Kidney epithelial cell (primary cell): ENCODE data around the gene SLC26A5. TPM values are rescaled to one million over a fixed set of nuclear protein-coding genes. Genes with fewer than 3 reads are reported as not detected.

Experiments used
- DNase-seq: peaks from one replicate; pipeline ENCODE4 v3.0.0-alpha.2; 2010; ENCODE audit warnings: low read depth
- H3K27me3 ChIP-seq: 2 replicates; pipeline ENCODE4 v1.6.0; 2011; ENCODE audit warnings: low read length; ENCODE audit not compliant: control insufficient read depth, insufficient read depth
- H3K36me3 ChIP-seq: 2 replicates; pipeline ENCODE4 v1.5.1; 2011; ENCODE audit warnings: low read length; ENCODE audit not compliant: control insufficient read depth, insufficient read depth
- H3K4me3 ChIP-seq: 2 replicates; pipeline ENCODE4 v1.5.1; 2011; ENCODE audit warnings: low read depth, mild to moderate bottlenecking, control low read depth, low read length
- total RNA-seq: library from RNA; depleted of rRNA; stranded (reverse); fragments of >200 nt; gene quantifications from 2 replicates; pipeline ENCODE4 v1.2.3, GENCODE V29; 2015
- TF ChIP-seq, protein P1 (sequence below): IDR thresholded peaks from 2 replicates; pipeline ENCODE4 v1.5.1; 2011; ENCODE audit warnings: mild to moderate bottlenecking, moderate library complexity, low read length, control low read depth, inconsistent platforms; ENCODE audit not compliant: insufficient read depth, poor library complexity, severe bottlenecking

The SLC26A5 gene
- total RNA-seq, 1 donor from 2014 or later, result not detected

DNA sequence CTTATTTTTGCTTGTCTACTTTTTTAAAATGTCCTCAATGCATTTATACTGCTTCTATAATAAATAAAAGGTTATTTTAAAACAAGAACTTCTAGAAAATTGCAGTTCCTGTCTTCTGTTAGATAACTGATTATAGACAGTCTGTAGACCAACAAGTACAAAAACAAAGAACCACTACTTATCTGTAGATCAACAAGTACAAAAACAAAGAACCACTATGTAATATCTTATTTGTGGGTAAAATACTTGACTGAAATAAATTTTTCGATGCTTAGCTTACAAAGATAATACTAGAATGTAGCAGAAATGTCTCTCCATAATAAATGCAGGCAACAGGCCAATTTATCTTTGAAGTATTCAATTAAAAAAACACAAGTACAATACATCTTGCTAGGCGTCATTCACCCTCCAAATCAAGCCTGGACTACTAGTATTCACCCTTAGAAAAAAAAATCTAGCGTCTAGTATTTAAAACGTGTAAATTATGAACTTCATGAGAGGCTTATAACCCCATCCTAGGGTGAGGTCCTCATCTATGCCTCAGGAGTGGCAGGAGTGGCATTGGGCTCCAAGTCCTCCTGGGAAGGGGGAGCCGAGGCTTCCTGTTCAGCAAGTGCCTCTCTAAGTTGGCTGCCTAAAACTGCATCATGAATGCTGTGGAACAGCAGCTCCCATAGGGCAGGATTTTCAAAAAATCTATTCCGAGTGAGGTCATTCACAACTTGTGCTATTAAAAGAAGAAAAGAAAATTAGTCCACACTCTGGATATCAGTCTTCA lies 72.0 kb downstream of the SLC26A5 start:
- Histone ChIP-seq H3K36me3 (no peaks in the 10 kb centered on the region), H3K4me3 (no peak overlapping the region), H3K27me3 (no peaks in the 10 kb centered on the region)
- TF ChIP-seq, protein P1, sequence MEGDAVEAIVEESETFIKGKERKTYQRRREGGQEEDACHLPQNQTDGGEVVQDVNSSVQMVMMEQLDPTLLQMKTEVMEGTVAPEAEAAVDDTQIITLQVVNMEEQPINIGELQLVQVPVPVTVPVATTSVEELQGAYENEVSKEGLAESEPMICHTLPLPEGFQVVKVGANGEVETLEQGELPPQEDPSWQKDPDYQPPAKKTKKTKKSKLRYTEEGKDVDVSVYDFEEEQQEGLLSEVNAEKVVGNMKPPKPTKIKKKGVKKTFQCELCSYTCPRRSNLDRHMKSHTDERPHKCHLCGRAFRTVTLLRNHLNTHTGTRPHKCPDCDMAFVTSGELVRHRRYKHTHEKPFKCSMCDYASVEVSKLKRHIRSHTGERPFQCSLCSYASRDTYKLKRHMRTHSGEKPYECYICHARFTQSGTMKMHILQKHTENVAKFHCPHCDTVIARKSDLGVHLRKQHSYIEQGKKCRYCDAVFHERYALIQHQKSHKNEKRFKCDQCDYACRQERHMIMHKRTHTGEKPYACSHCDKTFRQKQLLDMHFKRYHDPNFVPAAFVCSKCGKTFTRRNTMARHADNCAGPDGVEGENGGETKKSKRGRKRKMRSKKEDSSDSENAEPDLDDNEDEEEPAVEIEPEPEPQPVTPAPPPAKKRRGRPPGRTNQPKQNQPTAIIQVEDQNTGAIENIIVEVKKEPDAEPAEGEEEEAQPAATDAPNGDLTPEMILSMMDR, result no peak
- DNase-seq, result no peak

DNA sequence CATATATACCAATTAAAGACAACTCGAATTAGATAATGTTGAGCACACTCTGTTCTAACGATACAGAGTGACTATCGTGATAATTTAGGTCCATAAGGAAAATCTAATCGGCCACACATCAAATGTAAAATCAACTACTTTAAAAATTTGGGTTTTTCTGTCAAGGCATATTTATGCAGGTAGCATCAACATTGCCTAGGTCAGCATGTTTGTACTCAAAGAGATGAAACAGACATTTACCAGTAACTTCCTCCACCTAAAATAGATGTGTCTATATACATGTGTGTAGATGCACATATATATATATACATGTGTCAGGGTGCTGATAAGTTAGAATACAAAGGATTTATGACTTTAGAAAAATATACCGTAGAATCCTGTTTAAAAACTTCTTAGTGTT lies 76.6 kb downstream of the SLC26A5 start:
- H3K4me3 ChIP-seq, result no peak overlapping the region
- TF ChIP-seq, protein P1, result no peak
- H3K36me3 ChIP-seq, result peaks cover 1% of the 10 kb centered on the region
- DNase-seq, result no peak
- no peaks in the 10 kb centered on the region for H3K27me3 ChIP-seq

DNA sequence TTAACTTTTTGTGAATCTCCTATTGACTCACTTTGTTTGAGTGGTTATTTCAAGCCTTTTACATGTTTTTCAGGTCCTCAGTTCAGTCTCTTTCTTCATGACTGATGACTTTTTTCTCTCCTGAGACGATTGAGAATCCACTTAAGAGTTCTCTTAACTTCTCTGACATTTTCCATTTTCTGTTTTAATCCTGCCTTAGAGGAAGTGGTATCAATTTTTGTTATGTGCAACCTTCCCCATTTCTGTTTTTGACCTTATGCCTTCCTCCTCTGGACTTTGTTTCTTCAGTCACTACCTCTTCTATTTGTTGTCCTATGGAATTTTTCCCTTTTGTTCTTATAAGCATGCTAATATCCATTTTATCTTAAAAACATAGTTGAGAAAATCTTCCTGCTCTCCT lies 96.2 kb downstream of the SLC26A5 start:
- H3K36me3 ChIP-seq, result no peaks in the 10 kb centered on the region
- no peak for DNase-seq
- no peaks in the 10 kb centered on the region for H3K27me3 ChIP-seq
- TF ChIP-seq, protein P1, result no peak
- H3K4me3 ChIP-seq, result no peak overlapping the region

DNA sequence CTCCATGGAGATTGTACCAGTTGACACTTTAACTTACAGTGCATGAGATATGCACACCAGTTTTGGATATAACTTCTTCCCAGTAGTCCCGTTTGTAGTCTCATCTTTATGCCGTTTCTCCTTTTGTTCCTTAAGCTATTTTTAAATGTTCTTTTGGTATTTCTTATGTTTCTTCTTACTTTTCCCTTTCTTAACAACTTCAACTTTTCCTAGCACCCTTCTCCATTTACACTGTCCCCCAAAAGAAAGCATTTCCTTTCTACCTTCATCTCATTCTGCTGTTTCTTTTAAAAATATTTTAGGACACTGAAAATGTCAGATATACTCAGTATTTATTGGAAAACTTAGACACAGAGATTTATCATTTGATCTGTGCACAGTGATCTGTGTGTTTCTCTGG lies 97.0 kb downstream of the SLC26A5 start:
- Histone ChIP-seq H3K36me3 (no peaks in the 10 kb centered on the region), H3K27me3 (no peaks in the 10 kb centered on the region), H3K4me3 (peak overlapping the region; percentile 93)
- DNase-seq, result no peak
- TF ChIP-seq, protein P1, result no peak

DNA sequence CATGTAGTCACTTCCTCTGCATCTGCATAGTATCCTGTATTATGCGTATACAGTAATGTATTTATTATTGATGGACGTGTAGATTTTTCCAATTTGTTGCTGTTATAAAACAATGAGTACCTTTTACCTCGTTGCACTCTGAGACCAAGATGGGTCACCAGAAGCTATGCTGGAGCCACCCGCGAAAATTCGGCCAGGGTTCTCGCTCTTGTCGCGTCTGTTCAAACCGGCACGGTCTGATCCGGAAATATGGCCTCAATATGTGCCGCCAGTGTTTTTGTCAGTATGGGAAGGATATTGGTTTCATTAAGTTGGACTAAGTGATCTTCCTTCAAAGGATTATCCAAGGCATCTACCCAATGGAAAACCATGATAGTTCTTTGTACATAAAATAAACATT lies 97.6 kb downstream of the SLC26A5 start:
- TF ChIP-seq, protein P1, result no peak
- Histone ChIP-seq H3K4me3 (peak overlapping the region; percentile 93), H3K27me3 (no peaks in the 10 kb centered on the region), H3K36me3 (no peaks in the 10 kb centered on the region)
- DNase-seq, result no peak
